OCI-M1 (cell line): Measurements from ENCODE around the gene LYL1.

ENCODE experiments used
- DNase-seq: peaks from one replicate; lab custom pipeline; 2025; lab: John Stamatoyannopoulos, UW

Gene LYL1

GRCh38 chr19:13104848-13105711, 2.4 kb upstream of the LYL1 start:
- no peak for DNase-seq

GRCh38 chr19:13104360-13104847, 1.7 kb upstream of the LYL1 start:
- no peak for DNase-seq

- no peak for DNase-seq
Measured at GRCh38 chr19:13103581-13104359, 1.1 kb upstream of the LYL1 start.

GRCh38 chr19:13102416-13102665, 317 bp downstream of the LYL1 start:
- no peak for DNase-seq

- DNase-seq = no peak
Measured at GRCh38 chr19:13101590-13102415, 855 bp downstream of the LYL1 start.

GRCh38 chr19:13100841-13101589, 1.6 kb downstream of the LYL1 start:
- DNase-seq = peak; percentile 40

- DNase-seq = peak; percentile 69
Measured at GRCh38 chr19:13100031-13100588, 2.5 kb downstream of the LYL1 start.

- peak; percentile 81 for DNase-seq
Measured at GRCh38 chr19:13099073-13099999, 3.3 kb downstream of the LYL1 start.

GRCh38 chr19:13098277-13099072, 4.2 kb downstream of the LYL1 start:
- DNase-seq = peak; percentile 93

- DNase-seq = peak; percentile 93
Measured at GRCh38 chr19:13097463-13098258, 5.0 kb downstream of the LYL1 start.

- peak; percentile 62 for DNase-seq
Measured at GRCh38 chr19:13097033-13097462, 5.6 kb downstream of the LYL1 start.

- DNase-seq = peak; percentile 81
Measured at GRCh38 chr19:13095934-13096927, 6.4 kb downstream of the LYL1 start.

GRCh38 chr19:13095393-13095784, 7.3 kb downstream of the LYL1 start:
- no peak for DNase-seq

GRCh38 chr19:13094771-13095392, 7.8 kb downstream of the LYL1 start:
- DNase-seq = no peak

GRCh38 chr19:13094106-13094504, 8.6 kb downstream of the LYL1 start:
- DNase-seq = no peak

GRCh38 chr19:13093407-13094105, 9.1 kb downstream of the LYL1 start:
- peak; percentile 91 for DNase-seq
